Stimulated activated CD4-positive, alpha-beta T cell treated with anti-CD3 and anti-CD28 coated beads, Interleukin-4, amount 100 ng/mL, for 24 hours (primary cell): ENCODE results near the gene SCEL.

Experiments used
- DNase-seq: peaks from one replicate; pipeline ENCODE4 v3.0.0-alpha.2; 2020

The SCEL gene

GRCh38 chr13:77678691-77679235 lies 143.3 kb downstream of the SCEL start:
- no peak for DNase-seq

GRCh38 chr13:77687799-77688198 lies 152.3 kb downstream of the SCEL start:
- DNase-seq: no peak

DNA sequence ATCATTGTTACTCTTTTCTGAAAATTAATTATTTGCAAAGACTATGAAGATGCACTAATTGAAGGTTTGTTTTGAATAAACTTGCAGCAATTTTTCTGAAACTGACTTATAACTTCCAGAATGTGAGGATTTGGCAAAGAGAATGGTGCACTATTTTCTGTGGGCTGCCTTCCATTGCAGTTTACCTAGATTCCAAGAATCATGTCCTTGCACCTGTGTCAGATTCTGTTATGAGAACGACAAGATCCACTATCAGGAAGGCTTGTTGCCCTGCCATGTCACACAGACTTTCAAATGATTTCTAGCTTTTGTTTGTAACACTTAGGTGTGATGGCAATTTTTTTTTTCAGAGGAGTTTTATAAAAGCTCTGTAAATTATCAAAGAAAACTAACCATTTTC lies 156.4 kb downstream of the SCEL start:
- no peak for DNase-seq

DNA sequence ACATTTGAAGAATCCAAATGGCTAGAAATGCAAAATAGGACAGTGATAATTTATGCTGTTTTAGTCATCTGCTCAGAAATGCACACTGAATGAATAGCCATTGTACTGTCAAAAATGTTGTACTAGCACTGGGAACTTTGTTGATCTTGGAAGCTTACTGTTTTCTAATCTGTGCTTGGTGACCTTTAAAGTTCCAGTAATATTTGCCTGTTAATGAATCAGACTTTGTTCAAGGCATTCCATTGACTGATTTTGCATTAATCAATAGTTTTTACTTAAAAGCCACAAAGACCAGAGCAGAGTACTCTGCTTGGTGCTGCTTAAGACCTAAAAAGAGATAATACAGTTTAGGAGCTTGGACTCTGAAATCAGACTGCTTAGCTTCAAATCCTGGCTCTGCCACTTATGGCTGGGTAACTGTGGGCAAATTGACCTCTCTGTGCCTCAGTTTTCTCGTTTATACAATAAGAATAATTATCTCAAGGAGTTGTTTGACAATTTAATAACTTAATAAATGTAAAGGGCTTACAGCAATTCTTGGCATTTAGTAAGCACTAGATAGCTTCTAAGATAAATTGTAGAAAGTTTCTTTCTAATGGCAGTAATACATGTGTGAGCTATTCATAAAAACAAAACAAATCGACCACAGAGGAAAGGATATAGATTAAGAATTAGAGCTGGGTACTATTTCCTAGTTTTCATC lies 157.4 kb downstream of the SCEL start:
- no peak for DNase-seq

- DNase-seq: no peak
Measured at GRCh38 chr13:77693449-77693940, 158.0 kb downstream of the SCEL start.
